Measurements from ENCODE around the gene ITCH.

DNA sequence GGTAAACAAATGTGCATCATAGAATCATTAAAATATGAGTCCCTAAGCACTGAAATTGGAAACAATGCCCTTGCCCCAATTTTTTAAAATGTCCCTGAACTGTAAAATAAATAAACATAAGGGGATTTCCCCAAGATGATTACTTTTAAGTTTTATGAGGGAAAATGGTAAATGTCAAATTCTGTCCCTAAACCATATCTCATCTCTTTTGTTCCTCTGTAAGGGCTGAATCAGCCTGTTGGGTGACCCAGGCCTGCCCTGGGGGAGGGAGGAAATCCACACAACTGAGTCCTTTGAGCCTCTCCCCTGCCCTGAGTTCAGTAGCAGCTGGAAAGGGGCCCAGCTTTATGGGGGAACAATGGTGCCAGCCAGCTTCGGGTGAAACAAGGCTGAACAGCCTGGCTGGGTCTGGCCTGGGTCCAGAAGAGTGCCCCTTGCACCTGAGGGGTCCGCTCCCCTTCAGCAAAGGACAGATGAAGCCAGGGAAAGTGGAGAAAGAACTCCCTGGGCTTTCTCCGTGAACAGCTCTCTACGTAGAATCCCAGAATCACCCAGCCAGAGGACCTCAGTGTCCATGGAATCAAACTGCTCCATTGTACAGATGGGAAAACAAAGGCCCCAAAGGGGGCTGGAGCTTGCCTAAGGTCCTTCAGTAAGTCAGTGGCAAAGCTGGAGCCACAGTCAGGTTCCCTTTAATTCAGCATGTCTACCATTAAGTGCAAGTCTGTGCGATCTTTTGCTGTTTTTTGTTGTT is 28.2 kb upstream of the ITCH start:
- no peak for TF ChIP-seq ZNF146 (tag by site-specific recombination; IDR thresholded peaks at IDR 0.05)
- TF ChIP-seq, protein P1, sequence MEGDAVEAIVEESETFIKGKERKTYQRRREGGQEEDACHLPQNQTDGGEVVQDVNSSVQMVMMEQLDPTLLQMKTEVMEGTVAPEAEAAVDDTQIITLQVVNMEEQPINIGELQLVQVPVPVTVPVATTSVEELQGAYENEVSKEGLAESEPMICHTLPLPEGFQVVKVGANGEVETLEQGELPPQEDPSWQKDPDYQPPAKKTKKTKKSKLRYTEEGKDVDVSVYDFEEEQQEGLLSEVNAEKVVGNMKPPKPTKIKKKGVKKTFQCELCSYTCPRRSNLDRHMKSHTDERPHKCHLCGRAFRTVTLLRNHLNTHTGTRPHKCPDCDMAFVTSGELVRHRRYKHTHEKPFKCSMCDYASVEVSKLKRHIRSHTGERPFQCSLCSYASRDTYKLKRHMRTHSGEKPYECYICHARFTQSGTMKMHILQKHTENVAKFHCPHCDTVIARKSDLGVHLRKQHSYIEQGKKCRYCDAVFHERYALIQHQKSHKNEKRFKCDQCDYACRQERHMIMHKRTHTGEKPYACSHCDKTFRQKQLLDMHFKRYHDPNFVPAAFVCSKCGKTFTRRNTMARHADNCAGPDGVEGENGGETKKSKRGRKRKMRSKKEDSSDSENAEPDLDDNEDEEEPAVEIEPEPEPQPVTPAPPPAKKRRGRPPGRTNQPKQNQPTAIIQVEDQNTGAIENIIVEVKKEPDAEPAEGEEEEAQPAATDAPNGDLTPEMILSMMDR (tag by site-specific recombination; IDR thresholded peaks at IDR 0.05), result no peak
- TF ChIP-seq, protein P2, sequence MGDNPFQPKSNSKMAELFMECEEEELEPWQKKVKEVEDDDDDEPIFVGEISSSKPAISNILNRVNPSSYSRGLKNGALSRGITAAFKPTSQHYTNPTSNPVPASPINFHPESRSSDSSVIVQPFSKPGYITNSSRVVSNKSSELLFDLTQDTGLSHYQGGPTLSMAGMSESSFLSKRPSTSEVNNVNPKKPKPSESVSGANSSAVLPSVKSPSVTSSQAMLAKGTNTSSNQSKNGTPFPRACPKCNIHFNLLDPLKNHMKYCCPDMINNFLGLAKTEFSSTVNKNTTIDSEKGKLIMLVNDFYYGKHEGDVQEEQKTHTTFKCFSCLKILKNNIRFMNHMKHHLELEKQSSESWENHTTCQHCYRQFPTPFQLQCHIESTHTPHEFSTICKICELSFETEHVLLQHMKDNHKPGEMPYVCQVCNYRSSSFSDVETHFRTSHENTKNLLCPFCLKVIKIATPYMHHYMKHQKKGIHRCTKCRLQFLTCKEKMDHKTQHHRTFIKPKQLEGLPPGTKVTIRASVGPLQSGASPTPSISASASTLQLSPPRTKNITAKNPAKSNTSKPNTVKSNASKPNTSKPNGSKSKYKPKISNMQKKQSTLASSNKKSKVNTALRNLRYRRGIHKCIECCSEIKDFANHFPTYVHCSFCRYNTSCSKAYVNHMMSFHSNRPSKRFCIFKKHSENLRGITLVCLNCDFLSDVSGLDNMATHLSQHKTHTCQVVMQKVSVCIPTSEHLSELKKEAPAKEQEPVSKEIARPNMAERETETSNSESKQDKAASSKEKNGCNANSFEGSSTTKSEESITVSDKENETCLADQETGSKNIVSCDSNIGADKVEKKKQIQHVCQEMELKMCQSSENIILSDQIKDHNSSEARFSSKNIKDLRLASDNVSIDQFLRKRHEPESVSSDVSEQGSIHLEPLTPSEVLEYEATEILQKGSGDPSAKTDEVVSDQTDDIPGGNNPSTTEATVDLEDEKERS (tag by site-specific recombination; IDR thresholded peaks at IDR 0.05), result no peak
- TF ChIP-seq ZNF169 (tag by site-specific recombination; IDR thresholded peaks at IDR 0.05), result no peak
- TF ChIP-seq IKZF3 (tag by site-specific recombination; IDR thresholded peaks at IDR 0.05), result no peak
- no peak for TF ChIP-seq ZFP69B (tag by site-specific recombination; IDR thresholded peaks at IDR 0.05)
- TF ChIP-seq ZBTB20 (tag by site-specific recombination; IDR thresholded peaks at IDR 0.05), result no peak
- no peak for TF ChIP-seq ZNF510 (tag by site-specific recombination; IDR thresholded peaks at IDR 0.05; ENCODE audit: insufficient replicate concordance)
- TF ChIP-seq, protein P3, sequence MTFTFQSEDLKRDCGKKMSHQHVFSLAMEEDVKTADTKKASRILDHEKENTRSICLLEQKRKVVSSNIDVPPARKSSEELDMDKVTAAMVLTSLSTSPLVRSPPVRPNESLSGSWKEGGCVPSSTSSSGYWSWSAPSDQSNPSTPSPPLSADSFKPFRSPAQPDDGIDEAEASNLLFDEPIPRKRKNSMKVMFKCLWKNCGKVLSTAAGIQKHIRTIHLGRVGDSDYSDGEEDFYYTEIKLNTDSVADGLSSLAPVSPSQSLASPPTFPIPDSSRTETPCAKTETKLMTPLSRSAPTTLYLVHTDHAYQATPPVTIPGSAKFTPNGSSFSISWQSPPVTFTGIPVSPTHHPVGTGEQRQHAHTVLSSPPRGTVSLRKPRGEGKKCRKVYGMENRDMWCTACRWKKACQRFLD (tag by site-specific recombination; IDR thresholded peaks at IDR 0.05), result no peak
- TF ChIP-seq ZNF76 (tag by site-specific recombination; IDR thresholded peaks at IDR 0.05; ENCODE audit: borderline replicate concordance, low read depth), result no peak
- no peak for TF ChIP-seq ZNF274 (IDR thresholded peaks at IDR 0.05; ENCODE audit: low read length)
- no peak for TF ChIP-seq ZNF274 (tag by site-specific recombination; IDR thresholded peaks at IDR 0.05; ENCODE audit: borderline replicate concordance)
- TF ChIP-seq, protein P4, sequence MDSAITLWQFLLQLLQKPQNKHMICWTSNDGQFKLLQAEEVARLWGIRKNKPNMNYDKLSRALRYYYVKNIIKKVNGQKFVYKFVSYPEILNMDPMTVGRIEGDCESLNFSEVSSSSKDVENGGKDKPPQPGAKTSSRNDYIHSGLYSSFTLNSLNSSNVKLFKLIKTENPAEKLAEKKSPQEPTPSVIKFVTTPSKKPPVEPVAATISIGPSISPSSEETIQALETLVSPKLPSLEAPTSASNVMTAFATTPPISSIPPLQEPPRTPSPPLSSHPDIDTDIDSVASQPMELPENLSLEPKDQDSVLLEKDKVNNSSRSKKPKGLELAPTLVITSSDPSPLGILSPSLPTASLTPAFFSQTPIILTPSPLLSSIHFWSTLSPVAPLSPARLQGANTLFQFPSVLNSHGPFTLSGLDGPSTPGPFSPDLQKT (IDR thresholded peaks at IDR 0.05; ENCODE audit: borderline replicate concordance, low read depth, low read length), result no peak
